DND-41 (cell line): ENCODE results near the gene SIL1.

ENCODE experiments used
- CTCF ChIP-seq: IDR thresholded peaks from 2 replicates; pipeline ENCODE4 v1.5.1; 2012; ENCODE audit warnings: borderline replicate concordance, low read length, moderate library complexity, mild to moderate bottlenecking; ENCODE audit not compliant: poor library complexity, severe bottlenecking; ENCODE audit errors: extremely low read depth
- EZH2 ChIP-seq: IDR thresholded peaks from 3 replicates; pipeline ENCODE4 v1.6.1; 2012; ENCODE audit warnings: borderline replicate concordance, low read depth, mild to moderate bottlenecking, moderate library complexity, low read length, inconsistent platforms; ENCODE audit not compliant: severe bottlenecking

GRCh38 chr5:139156814-139157213 lies 41.4 kb downstream of the SIL1 start:
- no peak for TF ChIP-seq CTCF
- no peak for TF ChIP-seq EZH2
